Left kidney (tissue), 8 donors: ENCODE measurements around the gene FN3K. TPM values are rescaled to one million over a fixed set of nuclear protein-coding genes. Genes with fewer than 3 reads are reported as not detected.

Experiments used
- DNase-seq: peaks from one replicate; pipeline ENCODE4 v3.0.0-alpha.2; 2013
- long read RNA-seq, 8 donors: transcript quantifications; one replicate each; lab custom pipeline, GENCODE V29; 2026
- polyA plus RNA-seq: library from polyadenylated mRNA; unstranded; fragments of 120-200 nt; gene quantifications from one replicate; pipeline ENCODE4 v1.2.1, GENCODE V29; 2013; ENCODE audit not compliant: insufficient read length

FN3K gene
- polyA plus RNA-seq: 29.7 TPM
- long read RNA-seq, donor 1, transcript FN3K-201 (6 exons, 1,434 nt): major isoform, 11 of 11 reads
- long read RNA-seq, donor 1, partial matches to known transcripts: 0 of 11 reads
- long read RNA-seq, donor 1, other reads (novel, unspliced or antisense): 0 of 11 reads
- long read RNA-seq, donor 2, transcript FN3K-201 (6 exons, 1,434 nt): major isoform, 5 of 6 reads
- long read RNA-seq, donor 2, partial matches to known transcripts: 0 of 6 reads
- long read RNA-seq, donor 2, other reads (novel, unspliced or antisense): 0 of 6 reads
- long read RNA-seq, donor 3, transcript FN3K-201 (6 exons, 1,434 nt): major isoform, 8 of 16 reads
- long read RNA-seq, donor 3, partial matches to known transcripts: 7 of 16 reads
- long read RNA-seq, donor 3, other reads (novel, unspliced or antisense): 0 of 16 reads
- long read RNA-seq, donor 4: 0 reads
- long read RNA-seq, donor 5, transcript FN3K-201 (6 exons, 1,434 nt): major isoform, 17 of 17 reads
- long read RNA-seq, donor 5, partial matches to known transcripts: 0 of 17 reads
- long read RNA-seq, donor 5, other reads (novel, unspliced or antisense): 0 of 17 reads
- long read RNA-seq, donor 6, transcript FN3K-201 (6 exons, 1,434 nt): major isoform, 7 of 7 reads
- long read RNA-seq, donor 6, partial matches to known transcripts: 0 of 7 reads
- long read RNA-seq, donor 6, other reads (novel, unspliced or antisense): 0 of 7 reads
- long read RNA-seq, donor 7, transcript FN3K-201 (6 exons, 1,434 nt): major isoform, 8 of 8 reads
- long read RNA-seq, donor 7, partial matches to known transcripts: 0 of 8 reads
- long read RNA-seq, donor 7, other reads (novel, unspliced or antisense): 0 of 8 reads
- long read RNA-seq, donor 8, partial matches to known transcripts: 0 of 4 reads
- long read RNA-seq, donor 8, other reads (novel, unspliced or antisense): 0 of 4 reads

- peak; percentile 62 for DNase-seq
Observed at GRCh38 chr17:82734987-82735866, at the start of gene FN3K. FN3K (plus strand) TSS chr17:82735615; CDS start chr17:82735637, 22 bp downstream.

GRCh38 chr17:82686366-82687324 is 48.8 kb upstream of the FN3K start:
- DNase-seq: no peak

- DNase-seq: peak; percentile 56
Observed at GRCh38 chr17:82687375-82687861, 48.0 kb upstream of the FN3K start.

- DNase-seq: no peak
Observed at GRCh38 chr17:82687871-82688270, 47.5 kb upstream of the FN3K start.

- DNase-seq: no peak
Observed at GRCh38 chr17:82689077-82689476, 46.3 kb upstream of the FN3K start.

- no peak for DNase-seq
Observed at GRCh38 chr17:82690786-82691489, 44.5 kb upstream of the FN3K start.

GRCh38 chr17:82691714-82692113 is 43.7 kb upstream of the FN3K start:
- DNase-seq: no peak

GRCh38 chr17:82692268-82692667 is 43.1 kb upstream of the FN3K start:
- no peak for DNase-seq

GRCh38 chr17:82693168-82693867 is 42.1 kb upstream of the FN3K start:
- peak; percentile 62 for DNase-seq

- no peak for DNase-seq
Observed at GRCh38 chr17:82694647-82695046, 40.8 kb upstream of the FN3K start.

- DNase-seq: no peak
Observed at GRCh38 chr17:82696259-82696658, 39.2 kb upstream of the FN3K start.

- DNase-seq: no peak
Observed at GRCh38 chr17:82696916-82697807, 38.3 kb upstream of the FN3K start.

- DNase-seq: no peak
Observed at GRCh38 chr17:82697808-82698064, 37.7 kb upstream of the FN3K start.

- DNase-seq: peak; percentile 96
Observed at GRCh38 chr17:82698065-82698973, 37.1 kb upstream of the FN3K start, which contains the start of gene RAB40B. RAB40B (minus strand) TSS chr17:82698698; CDS start chr17:82698596, 102 bp downstream.

- DNase-seq: no peak
Observed at GRCh38 chr17:82698974-82699442, 36.4 kb upstream of the FN3K start.

GRCh38 chr17:82699551-82699950 is 35.9 kb upstream of the FN3K start:
- DNase-seq: no peak
